Measurements from ENCODE around the gene BIN1.

DNA sequence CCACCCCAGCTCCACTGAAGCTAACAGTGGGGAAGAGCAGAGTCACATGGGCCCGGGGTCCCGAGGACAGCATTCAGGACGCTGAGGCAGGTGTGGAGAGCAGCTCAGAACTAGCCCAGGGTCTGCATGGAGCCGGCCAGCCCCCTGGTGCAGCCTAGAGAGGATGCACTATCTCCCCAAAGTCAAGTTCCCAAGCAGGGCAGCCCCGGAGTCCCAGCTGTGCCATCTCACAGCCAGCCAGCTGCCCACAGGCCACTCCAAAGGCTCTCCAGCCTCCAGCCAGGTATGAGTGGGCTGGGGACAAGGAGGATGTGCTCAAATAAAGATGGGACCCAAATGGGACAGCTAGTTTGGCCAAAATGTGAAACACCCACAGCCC, 41.0 kb downstream of the BIN1 start:
- no peak for TF ChIP-seq POLR2AphosphoS5 (IDR thresholded peaks at IDR 0.05; ENCODE audit: low read depth, low read length)
- no peak for TF ChIP-seq POLR2A (IDR thresholded peaks at IDR 0.05; ENCODE audit: low read depth, low read length)

Data from GM12891 (cell line).